Liver (tissue), 9 donors: ENCODE measurements around the gene SCN8A. TPM values are rescaled to one million over a fixed set of nuclear protein-coding genes. Genes with fewer than 3 reads are reported as not detected.

Experiments
- DNase-seq: peaks from one replicate; pipeline ENCODE4 v3.0.0-alpha.2; 2017; ENCODE audit warnings: low spot score
- H3K27ac ChIP-seq, 2 donors: one replicate each; pipeline ENCODE4 v1.7.0; 2013; ENCODE audit warnings: inconsistent platforms in 2 of 2, low read length in 2 of 2, control low read depth in 1 of 2, low read depth in 1 of 2, mild to moderate bottlenecking in 1 of 2
- H3K27me3 ChIP-seq, 4 donors: one replicate each; pipeline versions ENCODE4 v1.6.1 to v1.7.0; 2013; ENCODE audit warnings: low read length in 3 of 4, inconsistent platforms in 1 of 4, mild to moderate bottlenecking in 1 of 4, moderate library complexity in 1 of 4; ENCODE audit not compliant: control insufficient read depth in 4 of 4, insufficient read depth in 4 of 4
- H3K36me3 ChIP-seq, 4 donors: one replicate each; pipeline versions ENCODE4 v1.6.1 to v1.7.0; 2013; ENCODE audit warnings: low read length in 3 of 4, mild to moderate bottlenecking in 3 of 4, low read depth in 1 of 4, moderate library complexity in 1 of 4; ENCODE audit not compliant: control insufficient read depth in 4 of 4, insufficient read depth in 3 of 4
- H3K4me1 ChIP-seq, 4 donors: one replicate each; pipeline versions ENCODE4 v1.6.1 to v1.7.0; 2013; ENCODE audit warnings: low read length in 3 of 4, mild to moderate bottlenecking in 3 of 4, moderate library complexity in 1 of 4; ENCODE audit not compliant: control insufficient read depth in 4 of 4, insufficient read depth in 4 of 4
- H3K4me3 ChIP-seq, 3 donors: one replicate each; pipeline versions ENCODE4 v1.6.1 to v1.7.0; 2013; ENCODE audit warnings: low read length in 3 of 3, control low read depth in 1 of 3, low read depth in 1 of 3, mild to moderate bottlenecking in 1 of 3
- H3K9ac ChIP-seq, 2 donors: one replicate each; pipeline ENCODE4 v1.7.0; 2013; ENCODE audit warnings: low read length in 2 of 2, mild to moderate bottlenecking in 2 of 2, moderate library complexity in 2 of 2, control low read depth in 1 of 2, low read depth in 1 of 2
- H3K9me3 ChIP-seq, 4 donors: one replicate each; pipeline versions ENCODE4 v1.6.1 to v1.7.0; 2013; ENCODE audit warnings: low read length in 3 of 4; ENCODE audit not compliant: control insufficient read depth in 4 of 4
- ATF3 ChIP-seq: IDR thresholded peaks from 2 replicates; pipeline ENCODE4 v1.6.1; 2016; ENCODE audit warnings: antibody characterized with exemption
- CTCF ChIP-seq: fragments of 150-350 bp; IDR thresholded peaks from 2 replicates; pipeline ENCODE4 v1.5.1; 2017; ENCODE audit warnings: improper control_type of control experiment, low read depth, low read length; ENCODE audit not compliant: missing input control
- EGR1 ChIP-seq, 2 donors: IDR thresholded peaks; 2 replicates each; pipeline ENCODE4 v1.6.1; 2016 to 2018; ENCODE audit warnings: antibody characterized with exemption in 2 of 2, low read depth in 2 of 2
- FOXA1 ChIP-seq: IDR thresholded peaks from 2 replicates; pipeline ENCODE4 v1.6.1; 2016; ENCODE audit warnings: antibody characterized with exemption
- FOXA2 ChIP-seq: IDR thresholded peaks from 2 replicates; pipeline ENCODE4 v1.6.1; 2016; ENCODE audit warnings: antibody characterized with exemption
- GABPA ChIP-seq, 2 donors: IDR thresholded peaks in 1 of 2; conservative IDR thresholded peaks in 1 of 2; 2 replicates each; pipeline ENCODE4 v1.6.1; 2016; ENCODE audit warnings: antibody characterized with exemption in 2 of 2, mild to moderate bottlenecking in 1 of 2, moderate library complexity in 1 of 2
- HNF4A ChIP-seq, 2 donors: conservative IDR thresholded peaks; 2 replicates each; pipeline ENCODE4 v1.6.1; 2016; ENCODE audit warnings: antibody characterized with exemption in 2 of 2, mild to moderate bottlenecking in 2 of 2
- HNF4G ChIP-seq: IDR thresholded peaks from 2 replicates; pipeline ENCODE4 v1.6.1; 2016; ENCODE audit warnings: antibody characterized with exemption
- JUND ChIP-seq, 2 donors: IDR thresholded peaks; 2 replicates each; pipeline ENCODE4 v1.6.1; 2016; ENCODE audit warnings: antibody characterized with exemption in 2 of 2
- NR2F2 ChIP-seq: IDR thresholded peaks from 2 replicates; pipeline ENCODE4 v1.6.1; 2016; ENCODE audit warnings: antibody characterized with exemption
- RAD21 ChIP-seq, 2 donors: IDR thresholded peaks; 2 replicates each; pipeline ENCODE4 v1.6.1; 2016; ENCODE audit warnings: antibody characterized with exemption in 2 of 2, mild to moderate bottlenecking in 2 of 2
- REST ChIP-seq: IDR thresholded peaks from 2 replicates; pipeline ENCODE4 v1.6.1; 2016; ENCODE audit warnings: antibody characterized with exemption, mild to moderate bottlenecking
- TAF1 ChIP-seq: conservative IDR thresholded peaks from 2 replicates; pipeline ENCODE4 v1.6.1; 2016; ENCODE audit warnings: antibody characterized with exemption, mild to moderate bottlenecking
- YY1 ChIP-seq: IDR thresholded peaks from 2 replicates; pipeline ENCODE4 v1.6.1; 2016; ENCODE audit warnings: antibody characterized with exemption, mild to moderate bottlenecking
- ZBTB33 ChIP-seq: IDR thresholded peaks from 2 replicates; pipeline ENCODE4 v1.6.1; 2016; ENCODE audit warnings: antibody characterized with exemption
- WGBS: extraction: QIAGEN DNeasy Blood & Tissue Kit; methylation state at CpG from one replicate; pipeline ENCODE4 v1.1.7; 2013; 5-methylcytosine and 5-hydroxymethylcytosine counted together
- polyA plus RNA-seq, 2 donors: library from polyadenylated mRNA; stranded (reverse) in 1 of 2; unstranded in 1 of 2; fragments of 200-250 nt in 1 of 2; fragments of >200 nt in 1 of 2; fragmentation: Nextera tagmentation in 1 of 2; extraction: Ambion mirVana in 1 of 2; gene quantifications; one replicate each; pipeline versions ENCODE4 v1.2.1 to v1.2.3, GENCODE V29; 2013 to 2015
- total RNA-seq, 2 donors: library from RNA; depleted of rRNA; stranded (reverse); fragments of >200 nt; gene quantifications; one replicate each; pipeline ENCODE4 v1.2.3, GENCODE V29; 2014
- donor health status: healthy.
- donor health status: healthy.
- donor health status: healthy.
- donor health status: healthy.
- donor health status: healthy.

Gene SCN8A
- total and polyA plus RNA-seq, 4 donors = 0.84 to 12.7 (median 3.8) TPM

GRCh38 chr12:51832354-51833107 lies 241.5 kb downstream of the SCN8A start:
- Histone ChIP-seq H3K4me3 (no peak overlapping the region), H3K9ac (no peak overlapping the region), H3K27ac (no peak overlapping the region), H3K4me1 (peaks cover 0 to 8% (median 4%) of the 10 kb centered on the region in 4 donors), H3K9me3 (no peaks in the 10 kb centered on the region), H3K27me3 (no peaks in the 10 kb centered on the region), H3K36me3 (no peaks in the 10 kb centered on the region)
- 66% methylated on average over 10 of the region's 10 CpGs for WGBS
- TF ChIP-seq GABPA (IDR thresholded peaks at IDR 0.05 in 1 of 2, conservative IDR thresholded peaks at IDR 0.05 in 1 of 2) = no peak
- TF ChIP-seq CTCF = no peak
- TF ChIP-seq TAF1 = no peak
- no peak for TF ChIP-seq ZBTB33
- TF ChIP-seq RAD21 (IDR thresholded peaks at IDR 0.05) = no peak
- TF ChIP-seq FOXA1 = no peak
- no peak for TF ChIP-seq NR2F2
- no peak for TF ChIP-seq HNF4G
- no peak for TF ChIP-seq JUND (IDR thresholded peaks at IDR 0.05)
- TF ChIP-seq HNF4A (conservative IDR thresholded peaks at IDR 0.05) = no peak
- no peak for TF ChIP-seq EGR1 (IDR thresholded peaks at IDR 0.05; ENCODE audit: low read depth in 2 of 2)
- TF ChIP-seq FOXA2 = no peak
- no peak for TF ChIP-seq REST
- TF ChIP-seq ATF3 = no peak
- no peak for TF ChIP-seq YY1
- DNase-seq = no peak
